HepG2 (cell line): ENCODE results near the gene PUM1. TPM values are rescaled to one million over a fixed set of nuclear protein-coding genes. Genes with fewer than 3 reads are reported as not detected.

Experiments
- CBFB ChIP-seq: sonication (generic); formaldehyde crosslinking; IDR thresholded peaks from 2 replicates; pipeline ENCODE4 v1.4.0; 2020; ENCODE audit warnings: missing genetic modification reagents
- FOXC1 ChIP-seq: sonication (generic); formaldehyde crosslinking; IDR thresholded peaks from 2 replicates; pipeline ENCODE4 v1.8.0; 2022; ENCODE audit warnings: mild to moderate bottlenecking, missing genetic modification reagents, borderline replicate concordance
- FOXM1 ChIP-seq: sonication (generic); formaldehyde crosslinking; IDR thresholded peaks from 2 replicates; pipeline ENCODE4 v1.5.0; 2020; ENCODE audit warnings: missing genetic modification reagents
- MAF1 ChIP-seq: sonication (generic); formaldehyde crosslinking; IDR thresholded peaks from 2 replicates; pipeline ENCODE4 v1.5.0; 2020; ENCODE audit warnings: missing genetic modification reagents, borderline replicate concordance
- MAZ ChIP-seq, 2 experiments: sonication (generic) in 1 of 2; formaldehyde crosslinking in 1 of 2; IDR thresholded peaks; 2 replicates each; pipeline versions ENCODE4 v1.5.0 to v1.6.1; 2012 to 2020; ENCODE audit warnings: low read depth in 2 of 2, mild to moderate bottlenecking in 2 of 2, borderline replicate concordance in 1 of 2, improper control_type of control experiment in 1 of 2, low read length in 1 of 2, missing genetic modification reagents in 1 of 2, moderate library complexity in 1 of 2
- TEF ChIP-seq: sonication (generic); formaldehyde crosslinking; IDR thresholded peaks from 2 replicates; pipeline ENCODE4 v1.5.0; 2020; ENCODE audit warnings: missing genetic modification reagents
- ZBTB46 ChIP-seq: sonication (generic); formaldehyde crosslinking; IDR thresholded peaks from 2 replicates; pipeline ENCODE4 v1.4.0; 2020; ENCODE audit warnings: mild to moderate bottlenecking, missing genetic modification reagents, borderline replicate concordance
- ZNF577 ChIP-seq: sonication (generic); formaldehyde crosslinking; IDR thresholded peaks from 2 replicates; pipeline ENCODE4 v1.4.0; 2020; ENCODE audit warnings: mild to moderate bottlenecking, low read depth, missing genetic modification reagents, borderline replicate concordance
- ZNF766 ChIP-seq: sonication (generic); formaldehyde crosslinking; IDR thresholded peaks from 2 replicates; pipeline ENCODE4 v1.5.0; 2020; ENCODE audit warnings: missing genetic modification reagents, borderline replicate concordance
- ZNF770 ChIP-seq: sonication (generic); formaldehyde crosslinking; IDR thresholded peaks from 2 replicates; pipeline ENCODE4 v1.5.0; 2020; ENCODE audit warnings: mild to moderate bottlenecking, missing genetic modification reagents
- polyA plus RNA-seq, 8 experiments: library from polyadenylated mRNA; depleted of rRNA in 3 of 8; stranded (reverse) in 7 of 8; unstranded in 1 of 8; fragments of >200 nt; fragmentation: Illumina TruSeq in 4 of 8; extraction: Trizol in 4 of 8; gene quantifications; 2 replicates each; pipeline versions ENCODE4 v1.2.1 to v1.2.3, GENCODE V29; 2011 to 2016; ENCODE audit warnings: low read depth in 4 of 8, missing spikeins in 1 of 8, mixed read lengths in 1 of 8; ENCODE audit not compliant: insufficient read depth in 1 of 8
- total RNA-seq, 5 experiments: library from RNA; depleted of rRNA; stranded (reverse); fragments of >200 nt; fragmentation: Illumina TruSeq; extraction: Trizol; gene quantifications; 2 replicates each; pipeline ENCODE4 v1.2.3, GENCODE V29; 2016; ENCODE audit warnings: low read depth in 1 of 5
- TF ChIP-seq, protein P1 (sequence below): sonication (generic); formaldehyde crosslinking; conservative IDR thresholded peaks from 2 replicates; pipeline ENCODE4 v1.8.0; 2022; ENCODE audit warnings: low read depth, missing genetic modification reagents
- TF ChIP-seq, protein P2 (sequence below): sonication (generic); formaldehyde crosslinking; IDR thresholded peaks from 2 replicates; pipeline ENCODE4 v1.5.0; 2020; ENCODE audit warnings: missing genetic modification reagents
- TF ChIP-seq, protein P3 (sequence below): sonication (generic); formaldehyde crosslinking; IDR thresholded peaks from 2 replicates; pipeline ENCODE4 v1.8.0; 2022; ENCODE audit warnings: mild to moderate bottlenecking, missing genetic modification reagents, borderline replicate concordance

The PUM1 gene
- total and polyA plus RNA-seq, 2 of the 13 experiments (the other 11 are each of a cell fraction or from before 2014, with no cell fraction given) = 64.7 to 91.0 TPM

DNA sequence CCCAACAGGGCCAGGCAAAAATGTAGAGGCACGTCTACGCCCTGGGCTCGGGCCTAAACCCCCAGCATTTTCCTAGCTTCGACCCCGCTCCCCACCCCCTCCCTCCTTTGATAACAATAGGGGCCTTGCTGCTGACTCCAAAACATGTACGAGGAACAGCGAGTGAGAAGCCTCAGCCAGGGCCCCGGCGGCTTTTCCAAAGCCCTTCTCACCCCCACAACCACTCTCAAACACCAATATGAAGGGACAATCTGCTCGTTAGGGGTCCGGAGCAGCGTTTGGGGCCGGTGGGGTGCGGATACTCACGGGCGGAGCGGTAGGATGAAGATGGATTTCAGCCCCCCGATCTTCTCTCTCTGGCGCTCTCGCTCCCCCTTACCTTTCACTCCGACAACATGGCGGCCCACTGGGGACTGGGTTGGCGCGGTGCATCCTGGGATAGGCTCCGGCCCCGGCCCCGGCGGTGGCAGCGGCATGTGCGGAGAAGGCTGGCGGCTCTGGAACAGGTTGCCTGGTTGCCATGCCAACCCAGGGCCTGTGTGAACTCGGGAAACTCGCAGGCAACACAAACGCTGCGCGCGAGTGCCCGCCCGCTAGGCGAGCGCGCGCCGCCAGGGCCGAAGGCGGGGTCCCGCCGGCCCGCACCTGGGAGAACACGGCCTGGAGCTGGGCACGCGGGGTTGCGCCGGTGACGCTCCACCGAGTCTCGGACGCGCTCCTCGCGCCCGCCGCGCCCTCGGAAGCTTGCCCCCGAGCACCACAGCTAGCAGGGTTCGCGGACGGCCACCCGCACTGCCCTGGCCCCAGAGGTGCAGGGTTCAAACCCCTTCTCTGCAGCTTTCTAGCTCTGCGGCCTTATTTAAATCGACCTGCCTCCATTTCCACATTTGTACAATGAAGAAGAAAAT lies at the start of gene PUM1 (continued):
- TF ChIP-seq ZNF577 (no peak), ZBTB46 (CRISPR knock-in tag) (no peak), MAZ (IDR thresholded peaks at IDR 0.05; ENCODE audit: borderline replicate concordance, low read depth, low read length) (no peak; the same call in 1 of the 2 replicates), MAZ (CRISPR knock-in tag; IDR thresholded peaks at IDR 0.05; ENCODE audit: low read depth) (peak; percentile 63), FOXM1 (CRISPR knock-in tag) (no peak), ZNF770 (peak; percentile 63), CBFB (CRISPR knock-in tag) (peak; percentile 56; the same call in 1 of the 2 replicates), ZNF766 (CRISPR knock-in tag) (peak; percentile 76), TEF (no peak), FOXC1 (no peak), MAF1 (no peak)
- TF ChIP-seq, protein P1, sequence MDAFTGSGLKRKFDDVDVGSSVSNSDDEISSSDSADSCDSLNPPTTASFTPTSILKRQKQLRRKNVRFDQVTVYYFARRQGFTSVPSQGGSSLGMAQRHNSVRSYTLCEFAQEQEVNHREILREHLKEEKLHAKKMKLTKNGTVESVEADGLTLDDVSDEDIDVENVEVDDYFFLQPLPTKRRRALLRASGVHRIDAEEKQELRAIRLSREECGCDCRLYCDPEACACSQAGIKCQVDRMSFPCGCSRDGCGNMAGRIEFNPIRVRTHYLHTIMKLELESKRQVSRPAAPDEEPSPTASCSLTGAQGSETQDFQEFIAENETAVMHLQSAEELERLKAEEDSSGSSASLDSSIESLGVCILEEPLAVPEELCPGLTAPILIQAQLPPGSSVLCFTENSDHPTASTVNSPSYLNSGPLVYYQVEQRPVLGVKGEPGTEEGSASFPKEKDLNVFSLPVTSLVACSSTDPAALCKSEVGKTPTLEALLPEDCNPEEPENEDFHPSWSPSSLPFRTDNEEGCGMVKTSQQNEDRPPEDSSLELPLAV (CRISPR knock-in tag) = no peak
- TF ChIP-seq, protein P2, sequence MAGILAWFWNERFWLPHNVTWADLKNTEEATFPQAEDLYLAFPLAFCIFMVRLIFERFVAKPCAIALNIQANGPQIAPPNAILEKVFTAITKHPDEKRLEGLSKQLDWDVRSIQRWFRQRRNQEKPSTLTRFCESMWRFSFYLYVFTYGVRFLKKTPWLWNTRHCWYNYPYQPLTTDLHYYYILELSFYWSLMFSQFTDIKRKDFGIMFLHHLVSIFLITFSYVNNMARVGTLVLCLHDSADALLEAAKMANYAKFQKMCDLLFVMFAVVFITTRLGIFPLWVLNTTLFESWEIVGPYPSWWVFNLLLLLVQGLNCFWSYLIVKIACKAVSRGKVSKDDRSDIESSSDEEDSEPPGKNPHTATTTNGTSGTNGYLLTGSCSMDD (CRISPR knock-in tag) = no peak
- TF ChIP-seq, protein P3, sequence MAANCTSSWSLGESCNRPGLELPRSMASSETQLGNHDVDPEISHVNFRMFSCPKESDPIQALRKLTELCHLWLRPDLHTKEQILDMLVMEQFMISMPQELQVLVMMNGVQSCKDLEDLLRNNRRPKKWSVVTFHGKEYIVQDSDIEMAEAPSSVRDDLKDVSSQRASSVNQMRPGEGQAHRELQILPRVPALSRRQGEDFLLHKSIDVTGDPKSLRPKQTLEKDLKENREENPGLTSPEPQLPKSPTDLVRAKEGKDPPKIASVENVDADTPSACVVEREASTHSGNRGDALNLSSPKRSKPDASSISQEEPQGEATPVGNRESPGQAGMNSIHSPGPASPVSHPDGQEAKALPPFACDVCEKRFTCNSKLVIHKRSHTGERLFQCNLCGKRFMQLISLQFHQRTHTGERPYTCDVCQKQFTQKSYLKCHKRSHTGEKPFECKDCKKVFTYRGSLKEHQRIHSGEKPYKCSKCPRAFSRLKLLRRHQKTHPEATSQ = no peak
